B cell (primary cell): Measurements from ENCODE around the gene CLRN1. TPM values are rescaled to one million over a fixed set of nuclear protein-coding genes. Genes with fewer than 3 reads are reported as not detected.

ENCODE experiments used
- ATAC-seq: fragments of 200-7000 bp; cut with Tn5 transposase; one replicate; pipeline ENCODE4 v1.10.0; 2021; ENCODE audit warnings: low read depth, mild to moderate bottlenecking, moderate number of reproducible peaks, moderate library complexity
- CTCF ChIA-PET: fragments of 350-600 bp; sonication (Branson Sonifier 250); formaldehyde crosslinking; loops from one replicate; lab custom pipeline; 2021; ENCODE audit warnings: antibody characterized with exemption, inconsistent platforms; lab: Charles Lee
- POLR2A ChIA-PET: fragments of 350-600 bp; sonication (Branson Sonifier 250); formaldehyde crosslinking; loops from one replicate; lab custom pipeline; 2021; ENCODE audit warnings: antibody characterized with exemption; lab: Charles Lee
- DNase-seq: peaks from one replicate; pipeline ENCODE4 v3.0.0; 2013
- H2AFZ ChIP-seq: 2 replicates; pipeline ENCODE4 v1.6.1; 2012; ENCODE audit warnings: mild to moderate bottlenecking, low read depth, low read length; ENCODE audit not compliant: insufficient read depth, poor library complexity, severe bottlenecking
- H3K27ac ChIP-seq, 2 donors: 1 replicate in 1 of 2; 2 replicates in 1 of 2; pipeline ENCODE4 v1.5.1; 2012 to 2013; ENCODE audit warnings: low read length in 2 of 2, mild to moderate bottlenecking in 2 of 2, moderate library complexity in 1 of 2
- H3K27me3 ChIP-seq, 4 experiments: fragments of 200-600 bp in 1 of 4; sonication (generic) in 1 of 4; replicated peaks in 1 of 4; 1 replicate in 2 of 4; 2 replicates in 2 of 4; pipeline versions ENCODE4 v1.6.1 to v1.7.0; 2013 to 2016; ENCODE audit warnings: low read length in 3 of 4, mild to moderate bottlenecking in 2 of 4, mixed read lengths in 1 of 4, moderate library complexity in 1 of 4; ENCODE audit not compliant: insufficient read depth in 4 of 4, control insufficient read depth in 3 of 4; ENCODE audit errors: control extremely low read depth in 1 of 4
- H3K36me3 ChIP-seq, 2 experiments: replicated peaks in 1 of 2; 1 replicate in 1 of 2; 2 replicates in 1 of 2; pipeline versions ENCODE4 v1.6.1 to v1.7.1; 2013; ENCODE audit warnings: low read length in 1 of 2; ENCODE audit not compliant: insufficient read depth in 2 of 2, control insufficient read depth in 1 of 2; ENCODE audit errors: control extremely low read depth in 1 of 2, extremely low read depth in 1 of 2
- H3K4me1 ChIP-seq, 2 donors: fragments of 200-600 bp in 1 of 2; sonication (generic) in 1 of 2; 1 replicate in 1 of 2; 2 replicates in 1 of 2; pipeline versions ENCODE4 v1.5.1 to v1.6.1; 2013 to 2017; ENCODE audit warnings: low read length in 2 of 2; ENCODE audit not compliant: control insufficient read depth in 2 of 2, insufficient read depth in 2 of 2
- H3K4me2 ChIP-seq: replicated peaks from 2 replicates; pipeline ENCODE3; 2012; ENCODE audit warnings: mild to moderate bottlenecking, low read depth, low read length; ENCODE audit not compliant: poor library complexity, severe bottlenecking
- H3K4me3 ChIP-seq, 5 experiments: fragments of 200-600 bp in 1 of 5; sonication (generic) in 1 of 5; 1 replicate in 3 of 5; 2 replicates in 2 of 5; pipeline versions ENCODE4 v1.5.1 to v1.7.0; 2011 to 2016; ENCODE audit warnings: low read length in 4 of 5, mild to moderate bottlenecking in 4 of 5, low read depth in 2 of 5, control low read depth in 1 of 5, moderate library complexity in 1 of 5; ENCODE audit not compliant: insufficient read depth in 1 of 5; ENCODE audit errors: control extremely low read depth in 1 of 5, extremely low read depth in 1 of 5
- H3K79me2 ChIP-seq: fragments of 200-600 bp; sonication (generic); one replicate; pipeline ENCODE4 v1.6.0; 2016; ENCODE audit warnings: low read length; ENCODE audit not compliant: control insufficient read depth, insufficient read depth
- H3K9ac ChIP-seq: fragments of 200-600 bp; sonication (generic); 2 replicates; pipeline ENCODE4 v1.6.1; 2017; ENCODE audit warnings: mild to moderate bottlenecking, low read length, moderate library complexity
- H3K9me3 ChIP-seq, 3 donors: one replicate each; pipeline versions ENCODE4 v1.6.1 to v1.7.1; 2013; ENCODE audit warnings: low read length in 2 of 3; ENCODE audit not compliant: control insufficient read depth in 2 of 3, insufficient read depth in 1 of 3; ENCODE audit errors: control extremely low read depth in 1 of 3
- H4K20me1 ChIP-seq: 2 replicates; pipeline ENCODE4 v1.6.0; 2012; ENCODE audit warnings: mild to moderate bottlenecking, low read length; ENCODE audit not compliant: insufficient read depth, control insufficient read depth, poor library complexity, severe bottlenecking
- H3K27ac Mint-ChIP-seq: one replicate; pipeline ENCODE4 v1.8.0; 2021; ENCODE audit warnings: mixed read lengths
- H3K27me3 Mint-ChIP-seq: one replicate; pipeline ENCODE4 v1.8.0; 2021; ENCODE audit warnings: mixed read lengths
- H3K4me1 Mint-ChIP-seq: one replicate; pipeline ENCODE4 v1.8.0; 2021; ENCODE audit warnings: mixed read lengths
- H3K4me3 Mint-ChIP-seq: one replicate; pipeline ENCODE4 v1.8.0; 2021; ENCODE audit warnings: mixed read lengths
- H3K9me3 Mint-ChIP-seq: one replicate; pipeline ENCODE4 v1.8.0; 2022; ENCODE audit warnings: mixed read lengths; ENCODE audit not compliant: insufficient read depth
- EZH2 ChIP-seq: IDR thresholded peaks from 2 replicates; pipeline ENCODE4 v1.6.1; 2012; ENCODE audit warnings: borderline replicate concordance, low read depth, mild to moderate bottlenecking, moderate library complexity, low read length; ENCODE audit not compliant: insufficient read depth, poor library complexity, severe bottlenecking
- WGBS: methylation state at CpG from one replicate; pipeline ENCODE4 v1.1.5; 2013; ENCODE audit warnings: missing lambda C conversion rate; ENCODE audit not compliant: insufficient coverage; 5-methylcytosine and 5-hydroxymethylcytosine counted together
- intact Hi-C: fragments of 100-400 bp; cut with micrococcal nuclease; formaldehyde crosslinking; loops from one replicate; pipeline ENCODE4 v1.10.0; 2022
- polyA plus RNA-seq: library from polyadenylated mRNA; depleted of rRNA; stranded (reverse); fragments of >200 nt; gene quantifications from 2 replicates; pipeline ENCODE4 v1.2.3, GENCODE V29; 2012
- total RNA-seq, 2 donors: library from RNA; stranded (reverse); fragments of 120-200 nt in 1 of 2; gene quantifications; 1 replicate in 1 of 2; 2 replicates in 1 of 2; pipeline versions ENCODE4 v1.2.3 to v1.2.4, GENCODE V29; 2013 to 2022
- TF ChIP-seq, protein P1 (sequence below): fragments of 200-600 bp; IDR thresholded peaks from one replicate; pipeline ENCODE4 v1.8.0; 2022; ENCODE audit warnings: antibody characterized with exemption, mild to moderate bottlenecking

Gene CLRN1
- total and polyA plus RNA-seq, 2 donors (not counting 1 experiment from before 2014, with no cell fraction given), result not detected

DNA sequence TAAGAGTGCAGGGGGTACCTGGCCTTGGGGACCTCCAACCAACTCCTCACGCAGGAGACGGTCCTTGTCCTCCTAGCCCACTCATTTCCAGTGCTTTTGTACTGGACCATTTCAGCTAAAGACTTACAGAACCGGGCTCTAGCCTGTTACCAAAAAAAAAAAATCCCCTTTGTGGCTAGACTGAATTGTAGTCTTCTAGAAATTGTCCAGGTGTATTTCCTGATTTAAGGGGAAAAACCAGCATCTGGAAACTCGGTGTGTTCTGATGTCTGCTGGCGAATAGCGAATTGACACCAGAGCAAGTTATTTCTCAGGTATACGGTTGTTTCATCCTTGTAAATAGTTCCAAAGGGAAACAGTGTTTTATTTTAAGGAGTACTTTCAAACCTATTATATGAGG, 46.2 kb downstream of the CLRN1 start:
- H3K9me3 Mint-ChIP-seq, result no peaks in the 10 kb centered on the region
- H3K4me2 ChIP-seq, result peak overlapping the region; percentile 73
- H3K79me2 ChIP-seq, result no peaks in the 10 kb centered on the region
- no peak overlapping the region for H3K4me3 Mint-ChIP-seq
- peaks cover 0 to 3% (median 0%) of the 10 kb centered on the region in 4 experiments for H3K27me3 ChIP-seq
- ChIA-PET CTCF (interaction anchor here (0.8 to 1.3 kb wide), 3 partner anchors 11 to 913 kb away, joined by 3 to 6 read pairs (median 3); no protein-coding TSS in a partner anchor), POLR2A (no interaction called here)
- peak overlapping the region; percentile 76 for H2AFZ ChIP-seq
- no peak overlapping the region for H3K9ac ChIP-seq
- intact Hi-C loops, result no loop called here
- WGBS, result 77% methylated on average over 4 of the region's 7 CpGs
- no peak overlapping the region for H3K4me3 ChIP-seq
- H3K27ac ChIP-seq, result no peak overlapping the region
- ATAC-seq, result no peak
- DNase-seq, result peak; percentile 13
- H3K27ac Mint-ChIP-seq, result no peak overlapping the region
- peaks cover 12% of the 10 kb centered on the region for H3K4me1 Mint-ChIP-seq
- H3K27me3 Mint-ChIP-seq, result peaks cover 18% of the 10 kb centered on the region
- no peaks in the 10 kb centered on the region for H4K20me1 ChIP-seq
- TF ChIP-seq EZH2, result no peak
- TF ChIP-seq, protein P1, sequence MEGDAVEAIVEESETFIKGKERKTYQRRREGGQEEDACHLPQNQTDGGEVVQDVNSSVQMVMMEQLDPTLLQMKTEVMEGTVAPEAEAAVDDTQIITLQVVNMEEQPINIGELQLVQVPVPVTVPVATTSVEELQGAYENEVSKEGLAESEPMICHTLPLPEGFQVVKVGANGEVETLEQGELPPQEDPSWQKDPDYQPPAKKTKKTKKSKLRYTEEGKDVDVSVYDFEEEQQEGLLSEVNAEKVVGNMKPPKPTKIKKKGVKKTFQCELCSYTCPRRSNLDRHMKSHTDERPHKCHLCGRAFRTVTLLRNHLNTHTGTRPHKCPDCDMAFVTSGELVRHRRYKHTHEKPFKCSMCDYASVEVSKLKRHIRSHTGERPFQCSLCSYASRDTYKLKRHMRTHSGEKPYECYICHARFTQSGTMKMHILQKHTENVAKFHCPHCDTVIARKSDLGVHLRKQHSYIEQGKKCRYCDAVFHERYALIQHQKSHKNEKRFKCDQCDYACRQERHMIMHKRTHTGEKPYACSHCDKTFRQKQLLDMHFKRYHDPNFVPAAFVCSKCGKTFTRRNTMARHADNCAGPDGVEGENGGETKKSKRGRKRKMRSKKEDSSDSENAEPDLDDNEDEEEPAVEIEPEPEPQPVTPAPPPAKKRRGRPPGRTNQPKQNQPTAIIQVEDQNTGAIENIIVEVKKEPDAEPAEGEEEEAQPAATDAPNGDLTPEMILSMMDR, result no peak
- no peaks in the 10 kb centered on the region for H3K9me3 ChIP-seq
- peaks cover 12 to 14% of the 10 kb centered on the region in 2 donors for H3K4me1 ChIP-seq
- no peaks in the 10 kb centered on the region for H3K36me3 ChIP-seq

DNA sequence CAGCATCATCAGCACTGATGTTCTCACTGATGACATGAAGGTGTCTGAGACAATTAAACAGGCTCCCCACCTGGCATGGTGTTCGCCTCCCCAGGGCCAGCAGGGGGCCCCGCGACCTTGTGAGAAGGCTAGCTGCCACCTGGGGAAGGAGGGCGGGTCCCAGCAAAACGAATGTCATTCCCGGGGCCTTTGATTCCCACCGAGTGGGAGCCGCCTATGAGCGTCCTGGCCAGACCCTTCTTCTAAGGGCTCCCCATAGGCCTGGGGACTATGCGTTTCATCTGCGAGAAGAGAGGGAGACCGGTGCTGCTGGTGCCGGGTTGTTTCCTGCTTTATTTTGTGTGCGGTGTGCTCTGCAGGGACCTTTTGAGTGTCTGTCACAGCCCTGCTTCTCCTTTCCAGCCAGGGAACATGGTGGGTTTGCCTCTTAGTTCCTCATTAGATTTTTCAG, 46.8 kb downstream of the CLRN1 start:
- peak; percentile 54 for DNase-seq
- peak overlapping the region; percentile 73 for H3K4me2 ChIP-seq
- Mint-ChIP-seq H3K4me1 (peaks cover 12% of the 10 kb centered on the region), H3K4me3 (peak overlapping the region; percentile 75), H3K9me3 (no peaks in the 10 kb centered on the region), H3K27ac (no peak overlapping the region), H3K27me3 (peaks cover 19% of the 10 kb centered on the region)
- intact Hi-C loops, result loop anchor here (1.0 kb wide), 1 partner anchor 221 kb away; no protein-coding TSS in a partner anchor
- peaks cover 12 to 14% of the 10 kb centered on the region in 2 donors for H3K4me1 ChIP-seq
- no peaks in the 10 kb centered on the region for H3K79me2 ChIP-seq
- H3K9me3 ChIP-seq, result no peaks in the 10 kb centered on the region
- WGBS, result 2% methylated on average over 14 of the region's 14 CpGs
- ATAC-seq, result peak; percentile 66
- H3K4me3 ChIP-seq, result peak overlapping the region in 3 of 5 experiments; percentile 31 to 43 (median 38)
- peaks cover 0 to 3% (median 0%) of the 10 kb centered on the region in 4 experiments for H3K27me3 ChIP-seq
- peak overlapping the region; percentile 76 for H2AFZ ChIP-seq
- H3K36me3 ChIP-seq, result no peaks in the 10 kb centered on the region
- H3K9ac ChIP-seq, result peak overlapping the region; percentile 57
- no peak overlapping the region for H3K27ac ChIP-seq
- POLR2A ChIA-PET, result no interaction called here
- no peaks in the 10 kb centered on the region for H4K20me1 ChIP-seq
- CTCF ChIA-PET, result interaction anchor here (0.8 to 1.3 kb wide), 3 partner anchors 11 to 914 kb away, joined by 3 to 6 read pairs (median 4); no protein-coding TSS in a partner anchor
- TF ChIP-seq, protein P1, result peak; percentile 77
- no peak for TF ChIP-seq EZH2
